Mononuclear cell (primary cell): Measurements from ENCODE around the gene HIP1. TPM values are rescaled to one million over a fixed set of nuclear protein-coding genes. Genes with fewer than 3 reads are reported as not detected.
"Not testable (repeated sequence)": the region's sequence is repeated elsewhere in the genome, so short reads cannot be mapped to it uniquely, and the experiment has no call there.

ENCODE experiments used
- H3K27me3 ChIP-seq: 2 replicates; pipeline ENCODE4 v1.6.0; 2011; ENCODE audit warnings: low read length, control low read depth; ENCODE audit not compliant: insufficient read depth
- H3K4me1 ChIP-seq: 2 replicates; pipeline ENCODE4 v1.5.1; 2011; ENCODE audit warnings: mild to moderate bottlenecking, low read length, control low read depth; ENCODE audit not compliant: insufficient read depth
- H3K4me3 ChIP-seq: 2 replicates; pipeline ENCODE4 v1.5.1; 2011; ENCODE audit warnings: mild to moderate bottlenecking, low read length, moderate library complexity
- H3K9me3 ChIP-seq: 2 replicates; pipeline ENCODE4 v1.5.1; 2011; ENCODE audit warnings: low read depth, mild to moderate bottlenecking, control low read depth, low read length
- total RNA-seq: library from RNA; depleted of rRNA; stranded (reverse); fragments of >200 nt; gene quantifications from one replicate; pipeline ENCODE4 v1.2.3, GENCODE V29; 2012

Gene HIP1
- total RNA-seq, 1 donor, result 4.2 TPM

GRCh38 chr7:75591467-75592255 is 147.1 kb downstream of the HIP1 start:
- Histone ChIP-seq H3K4me1 (no peaks in the 10 kb centered on the region), H3K4me3 (no peak overlapping the region), H3K27me3 (no peaks in the 10 kb centered on the region), H3K9me3 (no peaks in the 10 kb centered on the region)

GRCh38 chr7:75590373-75591005 is 148.3 kb downstream of the HIP1 start:
- H3K9me3 ChIP-seq, result no peaks in the 10 kb centered on the region
- no peaks in the 10 kb centered on the region for H3K27me3 ChIP-seq
- no peaks in the 10 kb centered on the region for H3K4me1 ChIP-seq
- no peak overlapping the region for H3K4me3 ChIP-seq

GRCh38 chr7:75584354-75584753 is 154.4 kb downstream of the HIP1 start:
- no peaks in the 10 kb centered on the region for H3K9me3 ChIP-seq

GRCh38 chr7:75583255-75583654 is 155.5 kb downstream of the HIP1 start:
- Histone ChIP-seq H3K4me3 (no peak overlapping the region), H3K4me1 (no peaks in the 10 kb centered on the region), H3K27me3 (no peaks in the 10 kb centered on the region), H3K9me3 (no peaks in the 10 kb centered on the region)

More at GRCh38 chr7:75584354-75584753, 154.4 kb downstream of the HIP1 start:
- no peaks in the 10 kb centered on the region for H3K4me1 ChIP-seq
- H3K27me3 ChIP-seq, result no peaks in the 10 kb centered on the region
- H3K4me3 ChIP-seq, result no peak overlapping the region

GRCh38 chr7:75579899-75580298 is 158.8 kb downstream of the HIP1 start:
- Histone ChIP-seq H3K27me3 (no peaks in the 10 kb centered on the region), H3K9me3 (no peaks in the 10 kb centered on the region), H3K4me1 (no peaks in the 10 kb centered on the region), H3K4me3 (no peak overlapping the region)

- no peaks in the 10 kb centered on the region for H3K27me3 ChIP-seq
- H3K4me3 ChIP-seq, result no peak overlapping the region
- no peaks in the 10 kb centered on the region for H3K4me1 ChIP-seq
- H3K9me3 ChIP-seq, result no peaks in the 10 kb centered on the region
Measured at GRCh38 chr7:75578081-75578480, 160.7 kb downstream of the HIP1 start.

- Histone ChIP-seq H3K4me1 (no peaks in the 10 kb centered on the region), H3K4me3 (no peak overlapping the region), H3K9me3 (no peaks in the 10 kb centered on the region), H3K27me3 (no peaks in the 10 kb centered on the region)
Measured at GRCh38 chr7:75575488-75576121, 163.1 kb downstream of the HIP1 start.

GRCh38 chr7:75573477-75574019 is 165.2 kb downstream of the HIP1 start:
- H3K27me3 ChIP-seq, result no peaks in the 10 kb centered on the region
- no peak overlapping the region for H3K4me3 ChIP-seq
- H3K4me1 ChIP-seq, result peaks cover 14% of the 10 kb centered on the region
- H3K9me3 ChIP-seq, result no peaks in the 10 kb centered on the region

GRCh38 chr7:75572814-75573213 is 165.9 kb downstream of the HIP1 start:
- Histone ChIP-seq H3K4me1 (peaks cover 14% of the 10 kb centered on the region), H3K9me3 (no peaks in the 10 kb centered on the region), H3K27me3 (no peaks in the 10 kb centered on the region), H3K4me3 (no peak overlapping the region)

- H3K4me1 ChIP-seq, result peaks cover 14% of the 10 kb centered on the region
- H3K27me3 ChIP-seq, result no peaks in the 10 kb centered on the region
- H3K4me3 ChIP-seq, result no peak overlapping the region
- H3K9me3 ChIP-seq, result no peaks in the 10 kb centered on the region
Measured at GRCh38 chr7:75572396-75572795, 166.3 kb downstream of the HIP1 start.

GRCh38 chr7:75571209-75571608 is 167.5 kb downstream of the HIP1 start:
- H3K4me1 ChIP-seq, result peaks cover 14% of the 10 kb centered on the region
- H3K9me3 ChIP-seq, result no peaks in the 10 kb centered on the region
- H3K27me3 ChIP-seq, result no peaks in the 10 kb centered on the region
- no peak overlapping the region for H3K4me3 ChIP-seq

GRCh38 chr7:75569629-75570282 is 169.0 kb downstream of the HIP1 start:
- H3K9me3 ChIP-seq, H3K4me3 ChIP-seq, H3K27me3 ChIP-seq: not testable (repeated sequence)
- H3K4me1 ChIP-seq, result peaks cover 25% of the 10 kb centered on the region

- Histone ChIP-seq H3K27me3 (no peaks in the 10 kb centered on the region), H3K4me3 (no peak overlapping the region), H3K9me3 (no peaks in the 10 kb centered on the region), H3K4me1 (peaks cover 26% of the 10 kb centered on the region)
Measured at GRCh38 chr7:75567948-75568595, 170.7 kb downstream of the HIP1 start.

- Histone ChIP-seq H3K9me3 (no peaks in the 10 kb centered on the region), H3K4me3 (no peak overlapping the region), H3K4me1 (peaks cover 26% of the 10 kb centered on the region), H3K27me3 (no peaks in the 10 kb centered on the region)
Measured at GRCh38 chr7:75565132-75565837, 173.5 kb downstream of the HIP1 start.
